ENCODE data around the gene CDK13.

CDK13 gene

GRCh38 chr7:39969431-39969830, 19.4 kb downstream of the CDK13 start:
- H3K27me3 Mint-ChIP-seq = no peaks in the 10 kb centered on the region
- no peak for DNase-seq
- no peak overlapping the region for H3K4me3 Mint-ChIP-seq
- ATAC-seq = no peak
- H3K4me1 Mint-ChIP-seq = peaks cover 74% of the 10 kb centered on the region
- H3K27ac Mint-ChIP-seq = no peak overlapping the region
- H3K9me3 Mint-ChIP-seq = no peaks in the 10 kb centered on the region

DNA sequence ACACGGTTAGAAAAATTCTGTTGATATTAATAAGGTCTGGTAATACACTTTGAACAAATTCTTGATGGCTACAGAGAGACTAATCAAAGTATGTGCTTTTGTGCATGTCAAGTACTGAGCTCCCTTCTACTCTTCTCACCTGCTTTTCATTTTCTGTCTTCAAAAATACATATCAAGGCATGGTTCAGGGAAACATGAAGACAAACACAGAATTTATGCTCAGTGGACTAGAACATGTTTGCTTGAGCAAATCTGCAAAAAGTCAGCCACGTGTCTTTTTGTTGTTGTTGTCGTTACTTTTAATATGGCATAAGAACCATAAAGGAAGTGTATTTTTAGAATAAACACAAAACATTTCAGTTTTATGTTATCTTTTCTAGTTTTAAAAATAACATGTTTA, 21.9 kb downstream of the CDK13 start:
- DNase-seq (no peak), ATAC-seq (no peak)
- Mint-ChIP-seq H3K4me1 (peaks cover 51% of the 10 kb centered on the region), H3K4me3 (no peak overlapping the region), H3K9me3 (no peaks in the 10 kb centered on the region), H3K27me3 (no peaks in the 10 kb centered on the region), H3K27ac (no peak overlapping the region)

GRCh38 chr7:39973801-39974200, 23.7 kb downstream of the CDK13 start:
- H3K27me3 Mint-ChIP-seq = no peaks in the 10 kb centered on the region
- H3K27ac Mint-ChIP-seq = no peak overlapping the region
- no peaks in the 10 kb centered on the region for H3K9me3 Mint-ChIP-seq
- no peak for DNase-seq
- H3K4me1 Mint-ChIP-seq = peaks cover 33% of the 10 kb centered on the region
- no peak overlapping the region for H3K4me3 Mint-ChIP-seq
- no peak for ATAC-seq

DNA sequence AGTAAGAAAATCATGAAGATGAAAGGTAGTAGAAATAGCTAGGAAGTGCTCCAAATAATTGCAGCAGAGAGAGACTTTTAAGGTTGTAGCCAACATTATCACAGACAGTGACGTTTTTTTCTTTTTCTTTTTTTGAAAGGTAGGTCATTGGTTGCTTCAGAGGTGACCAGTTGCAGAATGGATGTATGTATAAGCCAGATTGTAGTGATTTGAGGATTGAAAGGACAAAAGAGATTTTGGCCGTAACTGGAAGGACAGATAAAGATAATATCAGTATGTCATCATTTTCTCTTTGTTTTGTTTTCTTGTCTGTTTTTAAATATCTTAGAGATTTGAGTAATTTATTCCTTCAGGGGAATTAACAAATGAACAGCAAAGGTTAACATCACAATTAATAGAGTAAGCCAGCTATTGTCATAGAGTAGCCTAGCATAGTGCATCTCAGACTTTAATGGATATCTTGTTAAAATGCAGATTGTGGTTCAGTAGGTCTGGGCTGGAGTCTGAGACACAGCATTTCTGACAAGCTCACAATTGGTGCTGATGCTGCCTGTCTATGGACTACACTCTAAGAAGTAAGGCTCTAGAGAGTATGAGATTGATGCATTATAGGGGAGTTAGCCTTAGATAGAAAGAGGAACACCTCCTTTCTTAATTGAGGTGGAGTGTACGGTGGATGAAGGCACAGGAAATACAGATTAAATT, 28.3 kb downstream of the CDK13 start:
- H3K4me1 Mint-ChIP-seq = peaks cover 2% of the 10 kb centered on the region
- ATAC-seq = no peak

DNA sequence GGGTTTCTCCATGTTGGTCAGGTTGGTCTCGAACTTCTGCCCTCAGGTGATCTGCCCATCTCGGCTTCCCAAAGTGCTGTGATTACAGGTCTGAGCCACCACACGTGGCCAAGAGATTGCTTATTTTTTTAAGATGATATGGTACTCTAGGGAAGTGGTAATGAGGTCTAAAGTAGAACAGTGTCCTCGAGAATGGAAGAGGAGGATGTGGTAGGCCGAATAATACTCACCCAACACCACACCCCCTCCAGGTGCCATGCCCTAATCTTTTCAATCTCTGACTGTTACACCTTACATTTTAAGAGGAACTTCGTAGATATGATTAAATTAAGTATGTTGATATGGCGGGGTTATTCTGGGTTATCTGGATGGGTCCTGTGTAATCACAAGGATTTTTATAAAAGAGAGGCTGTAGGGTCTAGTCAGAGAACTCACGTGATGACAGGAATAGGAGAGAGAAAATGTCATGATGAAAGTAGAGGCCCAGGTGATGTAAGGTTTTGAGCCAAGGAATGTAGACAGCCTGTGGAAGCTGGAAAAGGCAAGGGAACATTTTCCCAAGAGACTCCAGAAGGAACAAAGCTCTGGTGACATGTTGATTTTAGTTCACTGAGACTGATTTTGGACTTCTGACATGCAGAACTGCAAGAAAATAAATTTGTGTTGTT, 29.5 kb downstream of the CDK13 start:
- no peaks in the 10 kb centered on the region for H3K27me3 Mint-ChIP-seq
- no peak overlapping the region for H3K27ac Mint-ChIP-seq
- peaks cover 7% of the 10 kb centered on the region for H3K4me1 Mint-ChIP-seq
- ATAC-seq (peak; percentile 98), DNase-seq (peak in 1 of 2 donors; percentile 17)
- H3K9me3 Mint-ChIP-seq = no peaks in the 10 kb centered on the region
- no peak overlapping the region for H3K4me3 Mint-ChIP-seq

More for the DNA sequence above, 28.3 kb downstream of the CDK13 start:
- H3K4me3 Mint-ChIP-seq = no peak overlapping the region
- no peak for DNase-seq
- no peak overlapping the region for H3K27ac Mint-ChIP-seq
- H3K9me3 Mint-ChIP-seq = no peaks in the 10 kb centered on the region
- H3K27me3 Mint-ChIP-seq = no peaks in the 10 kb centered on the region

DNA sequence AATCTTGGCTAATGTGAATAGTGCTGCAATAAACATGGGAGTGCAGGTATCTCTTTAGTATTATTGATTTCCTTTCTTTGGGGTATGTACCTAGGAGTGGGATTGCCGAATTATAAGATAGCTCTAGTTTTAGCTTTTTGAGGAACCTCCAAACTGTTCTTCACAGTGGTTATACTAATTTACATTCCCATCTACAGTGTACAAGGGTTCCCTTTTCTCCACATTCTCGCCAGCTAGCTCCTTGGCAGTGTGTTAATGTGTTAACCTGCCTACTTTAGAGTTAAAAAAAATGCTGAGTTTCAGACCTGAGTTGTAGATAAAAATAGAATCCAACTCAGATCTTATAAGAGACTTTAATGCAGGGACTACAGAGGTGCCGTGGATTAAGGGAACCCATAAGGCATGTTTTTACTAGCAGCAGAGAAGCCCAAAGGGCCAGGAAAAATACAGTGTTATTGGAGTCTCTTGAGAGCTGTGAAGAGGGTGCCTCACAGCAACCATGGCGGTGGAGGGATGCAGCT, 35.4 kb downstream of the CDK13 start:
- ATAC-seq (no peak), DNase-seq (no peak)
- Mint-ChIP-seq H3K9me3 (no peaks in the 10 kb centered on the region), H3K27me3 (no peaks in the 10 kb centered on the region), H3K4me3 (peak overlapping the region in 1 of 2 donors; percentile 50), H3K27ac (no peak overlapping the region), H3K4me1 (peaks cover 45% of the 10 kb centered on the region)

DNA sequence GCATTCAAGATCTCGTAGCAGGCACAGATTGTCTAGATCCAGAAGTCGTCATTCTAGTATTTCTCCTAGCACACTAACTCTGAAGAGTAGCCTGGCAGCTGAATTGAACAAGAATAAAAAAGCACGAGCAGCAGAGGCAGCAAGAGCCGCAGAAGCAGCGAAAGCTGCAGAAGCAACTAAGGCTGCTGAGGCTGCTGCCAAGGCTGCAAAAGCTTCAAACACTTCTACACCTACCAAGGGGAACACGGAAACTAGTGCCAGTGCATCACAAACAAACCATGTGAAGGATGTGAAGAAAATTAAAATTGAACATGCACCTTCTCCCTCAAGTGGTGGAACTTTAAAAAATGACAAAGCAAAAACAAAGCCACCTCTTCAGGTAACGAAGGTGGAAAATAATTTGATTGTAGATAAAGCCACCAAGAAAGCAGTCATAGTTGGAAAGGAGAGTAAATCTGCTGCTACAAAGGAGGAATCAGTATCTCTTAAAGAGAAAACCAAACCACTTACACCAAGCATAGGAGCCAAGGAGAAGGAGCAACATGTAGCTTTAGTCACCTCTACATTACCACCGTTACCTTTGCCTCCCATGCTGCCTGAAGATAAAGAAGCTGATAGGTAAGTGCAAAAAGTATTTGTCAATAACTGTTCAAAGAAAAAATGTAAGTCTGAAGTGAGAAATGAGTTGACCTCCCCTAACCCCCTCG, 37.7 kb downstream of the CDK13 start:
- Mint-ChIP-seq H3K4me1 (peaks cover 45% of the 10 kb centered on the region), H3K27me3 (no peaks in the 10 kb centered on the region), H3K9me3 (no peaks in the 10 kb centered on the region), H3K4me3 (peak overlapping the region in 1 of 2 donors; percentile 33), H3K27ac (peak overlapping the region in 1 of 2 donors; percentile 4)
- ATAC-seq (peak; percentile 43), DNase-seq (no peak)

GRCh38 chr7:40000734-40001315, 50.8 kb downstream of the CDK13 start:
- ATAC-seq (no peak), DNase-seq (no peak)
- no peaks in the 10 kb centered on the region for H3K27me3 Mint-ChIP-seq
- no peak overlapping the region for H3K27ac Mint-ChIP-seq
- H3K4me1 Mint-ChIP-seq = peaks cover 7% of the 10 kb centered on the region
- no peaks in the 10 kb centered on the region for H3K9me3 Mint-ChIP-seq
- no peak overlapping the region for H3K4me3 Mint-ChIP-seq

- Mint-ChIP-seq H3K9me3 (no peaks in the 10 kb centered on the region), H3K27me3 (no peaks in the 10 kb centered on the region), H3K27ac (no peak overlapping the region), H3K4me1 (peaks cover 7% of the 10 kb centered on the region), H3K4me3 (no peak overlapping the region)
- DNase-seq (no peak), ATAC-seq (no peak)
Measured at GRCh38 chr7:40001649-40002048, 51.6 kb downstream of the CDK13 start.

GRCh38 chr7:40003597-40003996, 53.5 kb downstream of the CDK13 start:
- no peak overlapping the region for H3K4me3 Mint-ChIP-seq
- H3K9me3 Mint-ChIP-seq = no peaks in the 10 kb centered on the region
- DNase-seq (no peak), ATAC-seq (no peak)
- H3K27me3 Mint-ChIP-seq = no peaks in the 10 kb centered on the region
- peak overlapping the region in 1 of 2 donors; percentile 39 for H3K27ac Mint-ChIP-seq
- H3K4me1 Mint-ChIP-seq = peaks cover 7% of the 10 kb centered on the region

DNA sequence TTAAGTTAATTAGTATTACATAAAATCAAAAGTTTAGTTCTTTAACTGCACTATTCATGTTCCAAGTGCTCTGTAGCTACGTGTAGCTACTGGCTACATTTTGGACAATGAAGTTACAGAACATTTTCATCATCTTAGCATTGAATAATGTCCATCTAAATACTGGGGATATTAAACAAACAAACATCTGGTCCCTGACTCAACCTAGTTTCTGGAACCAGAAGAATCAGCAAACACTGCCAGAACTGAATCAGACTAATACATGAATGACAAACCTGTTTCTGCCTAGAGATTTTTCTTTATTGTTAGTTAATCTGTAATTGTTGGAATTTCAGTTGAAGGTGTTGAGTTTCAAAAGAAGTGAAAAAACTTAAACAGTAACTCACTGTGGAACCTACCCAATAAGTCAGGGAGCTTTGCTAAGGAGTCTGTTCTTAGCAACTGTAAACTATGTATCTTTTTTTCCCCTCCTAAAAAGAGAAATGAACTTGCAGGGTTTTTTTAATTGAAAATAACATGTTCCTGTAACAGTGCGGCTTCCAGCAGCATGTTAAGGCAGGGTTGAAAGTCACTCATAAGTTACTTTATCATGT, 58.3 kb downstream of the CDK13 start:
- Mint-ChIP-seq H3K9me3 (no peaks in the 10 kb centered on the region), H3K4me1 (peaks cover 12% of the 10 kb centered on the region), H3K27me3 (no peaks in the 10 kb centered on the region), H3K27ac (no peak overlapping the region), H3K4me3 (no peak overlapping the region)
- ATAC-seq (no peak), DNase-seq (no peak)

DNA sequence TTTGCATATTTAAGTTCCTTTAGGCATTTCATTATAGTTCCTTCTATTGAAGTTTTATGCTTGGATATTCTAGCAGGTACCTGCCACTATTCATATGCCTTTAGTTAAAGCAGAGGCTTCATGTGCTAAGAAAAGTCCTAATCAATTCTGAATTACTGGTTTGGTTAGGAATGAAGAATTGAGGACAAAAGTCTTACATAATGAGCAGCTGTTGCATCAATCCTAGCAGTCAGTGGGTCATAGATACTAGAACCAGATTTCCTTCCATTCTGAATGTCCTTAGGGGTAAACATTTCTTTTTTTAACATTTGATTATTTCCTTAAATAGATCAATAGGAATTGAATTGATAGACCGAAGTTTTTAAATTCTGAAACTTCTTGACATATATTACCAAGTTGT, 59.2 kb downstream of the CDK13 start:
- no peak overlapping the region for H3K27ac Mint-ChIP-seq
- ATAC-seq = no peak
- no peak for DNase-seq
- no peak overlapping the region for H3K4me3 Mint-ChIP-seq
- no peaks in the 10 kb centered on the region for H3K27me3 Mint-ChIP-seq
- no peaks in the 10 kb centered on the region for H3K9me3 Mint-ChIP-seq
- peaks cover 10% of the 10 kb centered on the region for H3K4me1 Mint-ChIP-seq

DNA sequence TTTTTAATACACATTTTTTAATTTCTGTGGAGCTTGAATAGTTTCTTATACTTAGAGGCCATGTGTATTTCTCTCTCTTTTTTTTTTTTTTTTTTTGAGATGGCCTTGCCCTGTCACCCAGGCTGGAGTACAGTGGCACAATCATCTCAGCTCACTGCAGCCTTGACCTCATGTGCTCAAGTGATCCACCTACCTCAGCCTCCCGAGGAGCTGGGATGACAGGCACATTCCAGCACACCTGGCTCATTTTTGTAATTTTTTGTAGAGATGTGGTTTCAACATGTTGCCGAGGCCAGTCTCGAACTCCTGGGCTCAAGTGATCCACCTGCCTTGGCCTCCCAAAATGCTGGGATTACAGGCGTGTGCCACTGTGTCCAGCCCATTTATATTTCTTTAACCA, 64.3 kb downstream of the CDK13 start:
- Mint-ChIP-seq H3K4me1 (peaks cover 27% of the 10 kb centered on the region), H3K27me3 (no peaks in the 10 kb centered on the region), H3K27ac (no peak overlapping the region), H3K4me3 (no peak overlapping the region), H3K9me3 (no peaks in the 10 kb centered on the region)
- no peak for ATAC-seq
- no peak for DNase-seq

DNA sequence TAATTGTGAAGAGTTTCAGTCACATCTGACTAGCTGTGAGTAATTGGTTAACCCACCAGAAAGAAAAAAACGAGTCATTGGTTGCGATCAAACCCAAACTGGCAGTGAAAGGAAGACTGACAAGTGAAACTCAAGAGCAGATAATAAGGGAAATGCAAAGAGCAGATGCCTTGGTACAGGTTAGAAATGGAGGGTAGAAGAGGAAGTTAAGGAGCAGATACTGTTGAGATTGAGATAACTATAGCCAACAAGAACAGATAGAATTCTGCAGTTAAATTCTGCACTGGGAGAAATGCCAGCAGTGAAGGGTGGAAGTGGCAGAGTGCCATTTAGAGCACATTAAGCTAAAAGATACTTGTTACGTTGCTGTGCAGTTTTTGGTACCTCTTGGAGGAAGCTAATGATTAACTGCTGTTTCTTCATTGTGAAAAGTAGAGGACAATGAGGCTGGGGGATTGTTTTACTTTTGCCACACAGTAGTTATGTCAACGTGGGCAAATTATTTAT, 65.8 kb downstream of the CDK13 start:
- Mint-ChIP-seq H3K9me3 (no peaks in the 10 kb centered on the region), H3K27me3 (no peaks in the 10 kb centered on the region), H3K4me3 (no peak overlapping the region), H3K27ac (no peak overlapping the region), H3K4me1 (peaks cover 27% of the 10 kb centered on the region)
- DNase-seq (no peak), ATAC-seq (peak; percentile 87)

DNA sequence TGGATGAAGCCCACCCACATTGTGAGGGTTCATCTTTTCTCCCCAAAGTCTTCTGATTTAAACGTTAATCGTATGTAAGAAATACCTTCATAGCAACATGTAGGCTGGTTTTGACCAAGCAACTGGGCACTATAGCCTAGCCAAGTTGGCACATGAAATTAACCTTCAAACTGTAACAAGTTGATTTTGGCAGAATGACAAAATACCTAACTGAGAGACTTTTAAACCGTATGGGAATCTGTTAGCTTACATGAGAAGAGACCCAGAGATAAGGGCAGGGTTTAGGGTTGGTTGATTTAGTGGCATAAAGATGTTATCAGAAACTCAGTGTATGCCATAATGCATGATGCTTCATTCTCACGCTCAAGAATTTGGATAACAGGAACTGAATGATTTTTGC, 69.5 kb downstream of the CDK13 start:
- H3K4me1 Mint-ChIP-seq = peaks cover 25% of the 10 kb centered on the region
- H3K4me3 Mint-ChIP-seq = no peak overlapping the region
- DNase-seq (no peak), ATAC-seq (no peak)
- no peak overlapping the region for H3K27ac Mint-ChIP-seq
- H3K27me3 Mint-ChIP-seq = no peaks in the 10 kb centered on the region
- H3K9me3 Mint-ChIP-seq = no peaks in the 10 kb centered on the region

Measured in stimulated activated naive CD8-positive, alpha-beta T cell treated with anti-CD3 and anti-CD28 coated beads, Interleukin-15, amount 100 ng/mL, for 72 hours (primary cell).